Esophagus (tissue), 2 donors: ENCODE results near the gene CLIP2. TPM values are rescaled to one million over a fixed set of nuclear protein-coding genes. Genes with fewer than 3 reads are reported as not detected.
"Not testable (repeated sequence)": the region's sequence is repeated elsewhere in the genome, so short reads cannot be mapped to it uniquely, and the experiment has no call there.

ENCODE experiments used
- H3K27ac ChIP-seq, 2 donors: one replicate each; pipeline ENCODE4 v1.5.1; 2013; ENCODE audit warnings: low read depth in 2 of 2, mild to moderate bottlenecking in 2 of 2, inconsistent platforms in 1 of 2, low read length in 1 of 2, moderate library complexity in 1 of 2
- H3K27me3 ChIP-seq, 2 donors: one replicate each; pipeline ENCODE4 v1.6.1; 2013; ENCODE audit warnings: low read length in 2 of 2, control low read depth in 1 of 2, mild to moderate bottlenecking in 1 of 2; ENCODE audit not compliant: insufficient read depth in 2 of 2, control insufficient read depth in 1 of 2
- H3K36me3 ChIP-seq, 2 donors: one replicate each; pipeline ENCODE4 v1.6.1; 2013; ENCODE audit warnings: low read length in 1 of 2; ENCODE audit not compliant: control insufficient read depth in 2 of 2, insufficient read depth in 2 of 2
- H3K4me1 ChIP-seq, 2 donors: one replicate each; pipeline ENCODE4 v1.6.1; 2013; ENCODE audit warnings: low read length in 1 of 2; ENCODE audit not compliant: control insufficient read depth in 2 of 2, insufficient read depth in 2 of 2
- H3K4me3 ChIP-seq, 2 donors: one replicate each; pipeline ENCODE4 v1.5.1; 2013; ENCODE audit warnings: low read length in 2 of 2, mild to moderate bottlenecking in 2 of 2, low read depth in 1 of 2, moderate library complexity in 1 of 2
- H3K9me3 ChIP-seq, 2 donors: one replicate each; pipeline ENCODE4 v1.6.1; 2013; ENCODE audit warnings: mild to moderate bottlenecking in 2 of 2, low read depth in 1 of 2, low read length in 1 of 2, moderate library complexity in 1 of 2; ENCODE audit not compliant: control insufficient read depth in 2 of 2, insufficient read depth in 1 of 2
- WGBS, 2 donors: extraction: QIAGEN DNeasy Blood & Tissue Kit; methylation state at CpG; one replicate each; pipeline ENCODE4 v1.1.7; 2013; 5-methylcytosine and 5-hydroxymethylcytosine counted together
- polyA plus RNA-seq, 2 donors: library from polyadenylated mRNA; stranded (reverse); fragments of 200-250 nt; gene quantifications; one replicate each; pipeline ENCODE4 v1.2.3, GENCODE V29; 2013
- donor health status: healthy with polysubstance abuse.
- donor health status: Bipolar disorder and iron deficiency.

CLIP2 gene
- polyA plus RNA-seq, 2 donors = 5.5 to 6.3 TPM

DNA sequence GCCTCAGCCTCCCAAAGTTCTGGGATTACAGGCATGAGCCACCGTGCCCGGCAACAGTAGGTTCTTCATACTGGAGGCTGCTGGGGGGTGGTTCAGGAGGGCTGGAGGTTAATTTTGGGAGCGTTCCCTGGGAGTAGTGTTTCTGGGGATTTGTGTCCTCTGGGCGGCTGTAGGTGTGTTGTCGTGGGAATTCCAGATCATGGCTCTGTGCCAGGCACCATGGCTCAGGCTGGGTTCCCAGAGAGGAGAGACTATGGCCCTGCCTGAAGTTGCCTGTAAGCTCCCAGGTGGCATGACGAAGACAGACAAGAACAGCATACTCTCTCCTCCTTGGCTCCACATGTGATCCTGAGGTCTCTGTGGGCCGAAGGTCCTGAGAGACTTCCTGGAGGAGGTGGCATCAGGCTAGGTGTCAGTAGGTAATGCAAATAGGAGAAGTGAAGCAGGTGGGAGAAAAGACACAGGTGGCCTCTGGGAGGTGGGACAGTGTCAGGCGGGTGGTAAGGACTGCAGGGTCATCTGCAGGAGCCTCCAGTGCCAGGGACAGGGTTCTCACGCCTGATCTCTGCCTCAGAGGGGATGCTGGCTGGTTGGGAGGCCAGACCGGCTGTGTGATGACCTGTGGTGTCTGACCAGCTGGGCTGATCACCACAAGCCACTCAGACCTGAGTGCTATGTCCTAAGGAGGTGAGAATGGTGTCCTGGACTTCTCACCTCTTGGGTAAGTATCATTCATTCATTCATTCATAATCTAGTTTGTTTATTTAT lies 18.7 kb downstream of the CLIP2 start:
- Histone ChIP-seq H3K36me3 (no peaks in the 10 kb centered on the region), H3K4me1 (peaks cover 7 to 18% of the 10 kb centered on the region in 2 donors), H3K27ac (no peak overlapping the region)

DNA sequence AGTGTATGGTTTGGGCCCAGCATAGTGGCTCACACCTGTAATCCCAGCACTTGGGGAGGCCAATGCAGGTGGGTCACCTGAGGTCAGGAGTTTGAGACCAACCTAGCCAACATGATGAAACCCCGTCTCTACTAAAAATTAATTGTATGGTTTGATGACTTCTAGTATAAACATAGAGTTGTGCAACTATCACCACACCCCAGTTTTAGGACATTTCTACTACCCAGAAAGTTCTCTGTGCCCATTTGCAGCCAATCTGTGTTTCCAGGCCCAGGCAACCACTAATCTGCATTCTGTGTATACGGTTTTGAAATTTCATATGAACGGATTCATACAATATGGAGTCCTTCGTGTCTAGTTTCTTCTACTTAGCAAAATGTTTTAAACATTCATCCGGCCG lies 20.0 kb downstream of the CLIP2 start:
- H3K27ac ChIP-seq = no peak overlapping the region
- H3K36me3 ChIP-seq = no peaks in the 10 kb centered on the region
- H3K9me3 ChIP-seq = no peaks in the 10 kb centered on the region
- 84 to 86% methylated on average over 6 of the region's 6 CpGs for WGBS, 2 donors
- H3K27me3 ChIP-seq = no peaks in the 10 kb centered on the region
- H3K4me1 ChIP-seq = peaks cover 6 to 18% of the 10 kb centered on the region in 2 donors
- no peak overlapping the region for H3K4me3 ChIP-seq

More for the DNA sequence above, 18.7 kb downstream of the CLIP2 start:
- H3K4me3 ChIP-seq = no peak overlapping the region
- H3K9me3 ChIP-seq = no peaks in the 10 kb centered on the region
- H3K27me3 ChIP-seq = no peaks in the 10 kb centered on the region
- 59 to 71% methylated on average over 10 of the region's 10 CpGs for WGBS, 2 donors

DNA sequence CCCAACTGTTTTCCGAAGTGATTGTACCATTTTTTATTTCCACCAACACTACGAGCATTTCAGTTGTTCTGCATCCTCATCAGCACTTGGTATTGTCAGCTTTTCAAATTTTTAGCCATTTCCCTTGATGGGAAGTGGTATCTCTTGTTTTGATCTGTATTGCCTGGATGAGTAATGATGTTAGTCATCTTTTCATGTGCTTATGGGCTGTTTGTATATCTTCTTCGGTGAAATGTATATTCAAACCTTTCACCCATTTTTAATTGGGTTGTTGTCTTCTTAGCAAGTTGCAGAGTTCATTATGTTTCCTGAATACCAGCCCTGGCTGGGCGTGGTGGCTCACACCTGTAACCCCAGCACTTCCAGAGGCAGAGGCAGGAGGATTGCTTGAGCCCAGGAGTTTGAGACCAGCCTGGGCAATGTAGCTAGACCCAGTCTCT lies 22.1 kb downstream of the CLIP2 start:
- H3K9me3 ChIP-seq = no peaks in the 10 kb centered on the region
- no peak overlapping the region for H3K4me3 ChIP-seq
- 64 to 81% methylated on average over 4 of the region's 4 CpGs for WGBS, 2 donors
- H3K36me3 ChIP-seq = no peaks in the 10 kb centered on the region
- no peak overlapping the region for H3K27ac ChIP-seq
- H3K4me1 ChIP-seq = peaks cover 5 to 12% of the 10 kb centered on the region in 2 donors
- H3K27me3 ChIP-seq = no peaks in the 10 kb centered on the region

DNA sequence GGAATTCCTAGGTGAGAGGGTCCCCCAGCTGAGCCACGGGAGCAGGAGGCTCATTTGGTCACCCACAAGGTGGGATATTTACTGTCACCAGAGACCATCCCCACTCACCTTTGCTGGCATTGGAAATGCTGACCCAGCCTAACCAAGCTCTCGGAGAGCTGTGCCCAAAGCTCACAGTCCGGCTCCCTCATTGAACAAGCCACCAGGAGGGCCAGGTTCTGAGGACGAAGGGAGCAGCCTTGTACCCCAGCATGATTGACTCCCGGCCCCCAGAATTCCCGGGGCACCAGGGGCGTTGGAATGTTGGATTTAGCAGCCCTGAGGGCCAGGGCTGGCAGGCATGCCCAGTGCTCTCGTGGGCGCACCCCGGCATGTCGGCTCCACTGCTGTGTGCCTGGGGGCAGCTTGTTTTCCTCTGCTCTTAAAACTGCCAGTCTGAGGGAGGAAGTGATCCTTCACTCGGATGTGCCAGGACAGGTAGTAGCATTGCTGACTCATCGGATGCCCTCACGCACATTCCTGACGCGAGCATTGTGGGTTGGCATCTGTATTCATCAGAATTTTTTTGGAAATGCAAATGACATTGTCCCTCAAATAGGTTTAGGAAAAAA lies 23.3 kb downstream of the CLIP2 start:
- no peaks in the 10 kb centered on the region for H3K9me3 ChIP-seq
- peak overlapping the region; percentile 37 to 56 for H3K27ac ChIP-seq
- H3K4me1 ChIP-seq = peaks cover 0 to 3% of the 10 kb centered on the region in 2 donors
- H3K27me3 ChIP-seq = no peaks in the 10 kb centered on the region
- H3K36me3 ChIP-seq = no peaks in the 10 kb centered on the region
- H3K4me3 ChIP-seq = no peak overlapping the region
- WGBS, 2 donors = 44 to 71% methylated on average over 16 of the region's 16 CpGs

DNA sequence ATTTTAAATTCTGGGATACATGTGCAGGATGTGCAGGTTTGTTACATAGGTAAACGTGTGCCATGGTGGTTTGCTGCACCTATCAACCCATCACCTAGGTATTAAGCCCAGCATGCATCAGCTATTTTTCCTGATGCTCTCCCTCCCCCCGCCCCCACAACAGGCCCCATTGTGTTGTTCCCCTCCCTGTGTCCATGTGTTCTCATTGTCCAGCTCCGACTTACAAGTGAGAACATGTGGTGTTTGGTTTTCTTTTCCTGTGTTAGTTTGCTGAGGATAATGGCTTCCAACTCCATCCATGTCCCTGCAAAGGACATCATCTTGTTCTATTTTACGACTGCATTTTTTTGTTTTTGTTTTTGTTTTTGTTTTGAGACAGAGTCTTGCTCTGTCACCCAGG lies 26.7 kb downstream of the CLIP2 start:
- H3K36me3 ChIP-seq, H3K9me3 ChIP-seq, H3K4me3 ChIP-seq, H3K4me1 ChIP-seq, H3K27me3 ChIP-seq, H3K27ac ChIP-seq: not testable (repeated sequence)
- WGBS, 2 donors = 71 to 80% methylated on average over 4 of the region's 4 CpGs

DNA sequence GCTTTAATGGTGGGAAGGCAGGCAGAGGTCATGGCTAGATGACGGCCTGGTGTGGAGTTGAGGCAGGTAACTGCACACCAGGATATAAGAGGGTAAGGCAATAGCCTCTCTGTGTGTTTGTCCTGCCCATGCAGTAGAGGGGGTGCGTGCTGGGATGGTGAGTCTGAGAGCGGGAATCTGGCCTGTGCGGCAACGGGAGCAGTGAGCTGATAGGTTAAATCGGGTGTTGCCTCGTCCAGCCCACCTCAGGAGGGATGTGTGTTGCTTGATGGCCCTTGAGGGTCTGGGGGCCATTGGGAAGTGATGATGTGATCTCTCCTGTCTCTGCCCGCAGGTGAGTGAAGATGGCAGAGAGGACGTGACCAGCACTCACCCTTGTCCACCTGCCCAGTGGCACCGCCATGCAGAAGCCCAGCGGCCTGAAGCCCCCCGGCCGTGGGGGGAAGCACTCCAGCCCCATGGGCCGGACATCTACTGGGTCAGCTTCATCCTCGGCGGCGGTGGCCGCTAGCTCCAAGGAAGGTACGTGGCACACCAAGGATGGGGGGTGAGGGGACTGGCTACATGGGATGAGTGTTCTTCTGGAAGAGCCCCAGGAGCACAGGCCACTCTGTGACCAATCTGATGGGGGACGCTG lies 28.1 kb downstream of the CLIP2 start:
- Histone ChIP-seq H3K4me3 (no peak overlapping the region), H3K36me3 (no peaks in the 10 kb centered on the region), H3K27me3 (no peaks in the 10 kb centered on the region), H3K4me1 (peaks cover 0 to 3% of the 10 kb centered on the region in 2 donors), H3K9me3 (no peaks in the 10 kb centered on the region), H3K27ac (no peak overlapping the region)
- 93 to 96% methylated on average over 20 of the region's 20 CpGs for WGBS, 2 donors

DNA sequence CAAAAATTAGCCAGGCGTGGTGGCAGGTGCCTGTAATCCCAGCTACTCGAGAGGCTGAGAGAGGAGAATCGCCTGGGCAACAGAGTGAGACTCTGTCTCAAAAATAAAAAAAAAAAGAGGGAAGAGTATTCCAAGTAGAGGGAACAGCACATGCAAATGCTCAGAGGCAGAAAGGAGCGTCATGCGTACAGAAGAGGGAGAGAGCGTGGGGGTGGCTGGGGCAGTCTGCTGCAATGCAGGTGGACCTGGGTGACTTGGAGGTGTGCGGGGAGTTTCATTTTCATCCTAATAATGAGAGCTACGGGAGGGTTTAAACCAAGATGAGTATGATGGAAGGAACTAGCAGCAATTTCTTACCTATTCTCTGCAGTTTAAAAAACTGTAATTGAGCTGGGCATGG lies 28.8 kb downstream of the CLIP2 start:
- 93% methylated on average over 8 of the region's 8 CpGs for WGBS, 2 donors
- Histone ChIP-seq H3K27ac (no peak overlapping the region), H3K4me1 (peaks cover 0 to 1% of the 10 kb centered on the region in 2 donors), H3K4me3 (no peak overlapping the region), H3K9me3 (no peaks in the 10 kb centered on the region), H3K27me3 (no peaks in the 10 kb centered on the region), H3K36me3 (no peaks in the 10 kb centered on the region)

DNA sequence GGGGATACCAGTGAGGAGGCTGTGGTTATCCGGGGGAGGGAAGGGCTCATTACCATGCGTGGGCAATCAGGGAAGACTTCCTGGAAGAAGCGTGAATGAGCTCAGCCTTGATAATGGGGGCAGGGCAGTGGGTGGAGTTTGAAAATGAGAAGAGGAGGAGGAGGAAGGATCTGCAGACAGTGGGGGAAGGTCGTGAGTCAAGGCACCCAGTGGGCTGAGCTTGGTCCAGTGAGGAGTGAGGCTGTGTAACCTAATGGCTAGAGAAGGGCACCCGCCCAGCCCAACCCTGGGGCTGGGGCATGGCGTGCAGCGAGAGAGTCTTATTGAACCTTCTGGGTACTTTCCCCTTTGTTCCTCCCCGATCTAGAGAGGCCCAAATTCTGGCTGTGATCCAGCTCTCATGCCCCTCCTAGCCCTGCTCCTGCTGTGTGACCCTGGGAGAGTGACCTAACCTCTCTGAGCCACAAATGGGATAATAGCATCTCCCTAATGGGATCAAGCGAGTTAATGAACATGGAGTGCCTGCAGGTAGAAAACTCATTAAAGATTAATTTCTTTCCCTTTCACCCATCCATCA lies 31.5 kb downstream of the CLIP2 start:
- H3K36me3 ChIP-seq = no peaks in the 10 kb centered on the region
- H3K27me3 ChIP-seq = no peaks in the 10 kb centered on the region
- H3K4me1 ChIP-seq = peaks cover 0 to 3% of the 10 kb centered on the region in 2 donors
- no peak overlapping the region for H3K27ac ChIP-seq
- peaks cover 0 to 2% of the 10 kb centered on the region in 2 donors for H3K9me3 ChIP-seq
- no peak overlapping the region for H3K4me3 ChIP-seq
- 72 to 73% methylated on average over 9 of the region's 9 CpGs for WGBS, 2 donors

DNA sequence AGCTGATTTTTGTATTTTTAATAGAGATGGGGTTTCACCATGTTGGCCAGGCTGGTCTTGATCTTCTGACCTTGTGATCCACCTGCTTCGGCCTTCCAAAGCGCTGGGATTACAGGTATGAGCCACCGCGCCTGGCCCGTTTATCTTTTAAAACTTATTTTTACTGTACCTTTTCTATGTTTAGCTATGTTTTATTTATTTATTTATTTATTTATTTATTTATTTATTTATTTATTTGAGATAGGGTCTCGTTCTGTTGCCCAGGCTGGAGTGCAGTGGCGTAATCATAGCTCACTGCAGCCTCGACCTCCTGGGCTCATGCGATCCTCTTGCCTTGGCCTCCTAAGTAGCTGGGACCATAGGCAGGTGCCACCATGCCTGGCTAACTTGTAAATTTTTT lies 33.7 kb downstream of the CLIP2 start:
- H3K4me3 ChIP-seq, H3K9me3 ChIP-seq, H3K27me3 ChIP-seq, H3K4me1 ChIP-seq, H3K36me3 ChIP-seq, H3K27ac ChIP-seq: not testable (repeated sequence)
- 96 to 98% methylated on average over 9 of the region's 9 CpGs for WGBS, 2 donors
